Measurements from ENCODE around the gene CPVL. TPM values are rescaled to one million over a fixed set of nuclear protein-coding genes. Genes with fewer than 3 reads are reported as not detected.

Gene CPVL
- total RNA-seq, 1 experiment from 2014 or later = 26.9 TPM

DNA sequence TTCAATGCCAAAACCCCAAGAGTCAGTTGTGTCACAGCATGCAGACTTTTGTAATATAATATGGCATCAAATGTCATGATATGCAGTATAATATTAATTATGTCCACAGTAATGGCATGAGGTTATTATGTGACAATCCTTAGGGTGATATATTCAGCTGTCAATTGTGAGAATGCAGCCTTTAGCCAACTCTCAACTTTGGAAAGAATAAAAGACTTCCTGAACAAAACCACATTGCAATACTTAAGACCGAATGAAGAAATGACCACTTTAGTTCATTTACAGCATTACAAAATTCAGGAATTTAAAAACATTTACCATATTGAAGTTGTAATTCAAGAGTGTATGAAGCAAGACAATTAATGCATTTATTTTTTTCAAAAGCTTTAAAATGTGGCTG is 45.4 kb downstream of the CPVL start:
- Histone ChIP-seq H2BK120ac (ENCODE audit: low read depth, low read length, poor library complexity, severe bottlenecking) (no peak overlapping the region), H3K27ac (ENCODE audit: insufficient read length, low read depth, low read length) (no peak overlapping the region), H2BK12ac (ENCODE audit: insufficient read length, low read depth, low read length) (no peak overlapping the region), H3K79me2 (ENCODE audit: insufficient read depth, low read length) (no peaks in the 10 kb centered on the region), H3K23me2 (ENCODE audit: insufficient read length, low read depth, low read length, poor library complexity, severe bottlenecking) (no peaks in the 10 kb centered on the region), H3T11ph (ENCODE audit: low read length) (no peak overlapping the region), H3K79me1 (ENCODE audit: insufficient read depth, low read depth, low read length, poor library complexity, severe bottlenecking) (no peaks in the 10 kb centered on the region), H3K23ac (ENCODE audit: insufficient read length, low read depth, low read length) (no peak overlapping the region), H3K4ac (ENCODE audit: low read depth, low read length) (no peak overlapping the region), H3K9ac (ENCODE audit: extremely low read depth, insufficient read length, low read length) (no peak overlapping the region), H2BK5ac (ENCODE audit: insufficient read length, low read length) (no peak overlapping the region), H4K20me1 (ENCODE audit: control insufficient read depth, insufficient read depth, insufficient read length) (no peaks in the 10 kb centered on the region), H4K8ac (replicated peaks; ENCODE audit: insufficient read length, low read depth, low read length) (no peak overlapping the region), H4K5ac (ENCODE audit: insufficient read length, low read depth, low read length) (no peak overlapping the region), H4K91ac (ENCODE audit: insufficient read length, low read depth, low read length) (no peak overlapping the region), H2BK15ac (ENCODE audit: low read depth, low read length) (no peak overlapping the region), H3K14ac (ENCODE audit: insufficient read depth, low read length) (no peak overlapping the region), H3K9me3 (ENCODE audit: control insufficient read depth, low read depth, low read length) (no peaks in the 10 kb centered on the region), H3K27me3 (ENCODE audit: insufficient read depth, low read length) (no peaks in the 10 kb centered on the region), H3K18ac (ENCODE audit: insufficient read length, low read depth, low read length) (no peak overlapping the region), H2AK5ac (ENCODE audit: insufficient read length, low read length) (no peak overlapping the region), H2BK20ac (ENCODE audit: low read depth, low read length, poor library complexity, severe bottlenecking) (no peak overlapping the region), H3K4me1 (ENCODE audit: insufficient read depth, low read length) (no peaks in the 10 kb centered on the region; the same call in 1 of the 2 replicates), H2AFZ (ENCODE audit: low read length) (no peak overlapping the region), H3K56ac (ENCODE audit: insufficient read length, low read depth, low read length) (no peak overlapping the region), H3K4me2 (ENCODE audit: insufficient read depth, insufficient read length, low read length) (no peak overlapping the region)
- Mint-ChIP-seq H3K36me3 (ENCODE audit: insufficient read depth in 1 of 3, low read depth in 3 of 3) (peaks cover 0 to 4% (median 0%) of the 10 kb centered on the region in 3 experiments; a peak in 2 of 7 replicates), H3K27me3 (ENCODE audit: low read depth) (no peaks in the 10 kb centered on the region; the same call in 1 of the 2 replicates), H3K4me3 (no peak overlapping the region), H3K9me3 (no peaks in the 10 kb centered on the region), H3K27ac (no peak overlapping the region), H3K4me1 (peaks cover 5% of the 10 kb centered on the region in 2 experiments; a peak in 3 of 4 replicates)
- no peak for DNase-seq
- WGBS (ENCODE audit: extremely low coverage, insufficient read length, low lambda C conversion rate) = no CpG with 5 or more reads among the region's 1 CpG
- TF ChIP-seq, protein P1, sequence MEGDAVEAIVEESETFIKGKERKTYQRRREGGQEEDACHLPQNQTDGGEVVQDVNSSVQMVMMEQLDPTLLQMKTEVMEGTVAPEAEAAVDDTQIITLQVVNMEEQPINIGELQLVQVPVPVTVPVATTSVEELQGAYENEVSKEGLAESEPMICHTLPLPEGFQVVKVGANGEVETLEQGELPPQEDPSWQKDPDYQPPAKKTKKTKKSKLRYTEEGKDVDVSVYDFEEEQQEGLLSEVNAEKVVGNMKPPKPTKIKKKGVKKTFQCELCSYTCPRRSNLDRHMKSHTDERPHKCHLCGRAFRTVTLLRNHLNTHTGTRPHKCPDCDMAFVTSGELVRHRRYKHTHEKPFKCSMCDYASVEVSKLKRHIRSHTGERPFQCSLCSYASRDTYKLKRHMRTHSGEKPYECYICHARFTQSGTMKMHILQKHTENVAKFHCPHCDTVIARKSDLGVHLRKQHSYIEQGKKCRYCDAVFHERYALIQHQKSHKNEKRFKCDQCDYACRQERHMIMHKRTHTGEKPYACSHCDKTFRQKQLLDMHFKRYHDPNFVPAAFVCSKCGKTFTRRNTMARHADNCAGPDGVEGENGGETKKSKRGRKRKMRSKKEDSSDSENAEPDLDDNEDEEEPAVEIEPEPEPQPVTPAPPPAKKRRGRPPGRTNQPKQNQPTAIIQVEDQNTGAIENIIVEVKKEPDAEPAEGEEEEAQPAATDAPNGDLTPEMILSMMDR (conservative IDR thresholded peaks at IDR 0.05) = no peak

Data from H9 (cell line).